Breast epithelium (tissue), 4 donors: ENCODE data around the gene WDR1. TPM values are rescaled to one million over a fixed set of nuclear protein-coding genes. Genes with fewer than 3 reads are reported as not detected.

ENCODE experiments used
- DNase-seq, 2 donors: peaks; one replicate each; pipeline ENCODE4 v3.0.0-alpha.2; 2019; ENCODE audit warnings: low spot score in 2 of 2
- H3K27ac ChIP-seq, 2 donors: fragments of 200-600 bp; sonication (generic) in 1 of 2; one replicate each; pipeline ENCODE4 v1.5.1; 2016 to 2019; ENCODE audit warnings: mild to moderate bottlenecking in 1 of 2
- H3K27me3 ChIP-seq, 2 donors: fragments of 200-600 bp; sonication (generic) in 1 of 2; one replicate each; pipeline versions ENCODE4 v1.5.1 to v1.6.0; 2017 to 2019; ENCODE audit warnings: control low read depth in 1 of 2, mild to moderate bottlenecking in 1 of 2
- H3K36me3 ChIP-seq: fragments of 200-600 bp; one replicate; pipeline ENCODE4 v1.5.1; 2019
- H3K4me1 ChIP-seq, 2 donors: fragments of 200-600 bp; sonication (generic); one replicate each; pipeline ENCODE4 v1.5.1; 2016 to 2019; ENCODE audit warnings: control low read depth in 1 of 2
- H3K4me3 ChIP-seq, 3 donors: fragments of 200-600 bp; sonication (generic); 1 replicate in 2 of 3; 2 replicates in 1 of 3; pipeline ENCODE4 v1.5.1; 2016 to 2019; ENCODE audit warnings: mild to moderate bottlenecking in 3 of 3, moderate library complexity in 2 of 3
- H3K9me3 ChIP-seq, 2 donors: fragments of 200-600 bp; sonication (generic) in 1 of 2; one replicate each; pipeline ENCODE4 v1.5.1; 2016 to 2019; ENCODE audit warnings: control low read depth in 1 of 2
- POLR2A ChIP-seq: fragments of 450-650 bp; IDR thresholded peaks from one replicate; pipeline ENCODE4 v1.6.1; 2016; ENCODE audit warnings: antibody characterized with exemption, mild to moderate bottlenecking, moderate library complexity
- POLR2AphosphoS5 ChIP-seq, 3 donors: sonication (generic); formaldehyde crosslinking; IDR thresholded peaks; one replicate each; pipeline ENCODE4 v1.6.1; 2017; ENCODE audit warnings: antibody characterized with exemption in 3 of 3
- intact Hi-C: fragments of 100-400 bp; cut with DNase I; formaldehyde crosslinking; loops from one replicate; pipeline ENCODE4 v1.15.1; 2023; ENCODE audit warnings: low total_unique reads
- total RNA-seq, 3 donors: library from RNA; depleted of rRNA; stranded (reverse); fragments of >200 nt; gene quantifications; one replicate each; pipeline ENCODE4 v1.1.0, GENCODE V29; 2016
- TF ChIP-seq, protein P1 (sequence below), 3 donors: fragments of 450-650 bp; IDR thresholded peaks; one replicate each; pipeline ENCODE4 v1.5.1; 2016 to 2017; ENCODE audit warnings: antibody characterized with exemption in 3 of 3, mild to moderate bottlenecking in 3 of 3, moderate library complexity in 3 of 3

The WDR1 gene
- total RNA-seq, 3 donors from 2014 or later: 93.9 to 142 (median 127) TPM

DNA sequence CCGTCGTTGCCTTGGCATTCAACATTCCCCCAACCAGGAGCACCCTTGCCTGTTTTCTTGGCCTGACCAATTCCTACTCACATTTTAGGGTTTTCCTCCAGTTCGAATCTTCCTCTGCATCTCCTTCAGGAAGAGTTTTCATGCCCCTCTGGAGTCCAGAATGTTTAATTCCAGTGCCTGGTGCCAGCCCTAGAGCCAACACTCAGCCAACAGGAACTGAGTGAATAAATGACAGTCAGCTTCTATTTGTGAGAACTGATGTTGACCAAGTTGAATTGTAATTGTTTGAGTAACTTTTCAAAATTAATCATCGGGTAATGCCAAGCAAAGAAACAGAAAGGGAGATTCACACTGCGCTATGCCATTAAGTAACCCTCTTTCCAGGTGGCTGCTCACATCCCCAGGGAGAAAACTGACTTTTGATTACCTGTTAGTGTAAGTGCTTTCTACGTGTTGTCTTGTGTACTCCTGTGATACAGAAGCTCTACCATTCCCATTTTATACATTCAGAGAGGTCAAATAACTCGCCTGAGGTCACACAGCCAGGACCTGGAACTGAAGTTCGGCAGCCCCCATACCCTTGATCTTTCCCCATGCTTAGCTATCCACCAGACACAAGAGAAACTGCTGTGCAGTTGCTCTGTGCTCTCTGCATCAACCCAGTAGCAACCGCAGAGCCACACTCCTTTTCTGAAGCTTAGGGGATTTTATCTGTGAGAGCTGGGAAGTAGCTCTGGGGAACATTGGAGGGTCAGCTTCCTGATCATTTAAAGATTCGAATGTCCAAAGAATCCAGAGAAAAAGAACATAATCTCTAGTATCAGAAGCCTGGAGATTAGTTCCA lies 76.3 kb downstream of the WDR1 start:
- DNase-seq: no peak
- Histone ChIP-seq H3K27me3 (no peaks in the 10 kb centered on the region), H3K9me3 (peaks cover 0 to 5% of the 10 kb centered on the region in 2 donors), H3K36me3 (no peaks in the 10 kb centered on the region), H3K27ac (no peak overlapping the region), H3K4me3 (no peak overlapping the region), H3K4me1 (no peaks in the 10 kb centered on the region)
- TF ChIP-seq POLR2AphosphoS5 (IDR thresholded peaks at IDR 0.05): no peak
- TF ChIP-seq, protein P1, sequence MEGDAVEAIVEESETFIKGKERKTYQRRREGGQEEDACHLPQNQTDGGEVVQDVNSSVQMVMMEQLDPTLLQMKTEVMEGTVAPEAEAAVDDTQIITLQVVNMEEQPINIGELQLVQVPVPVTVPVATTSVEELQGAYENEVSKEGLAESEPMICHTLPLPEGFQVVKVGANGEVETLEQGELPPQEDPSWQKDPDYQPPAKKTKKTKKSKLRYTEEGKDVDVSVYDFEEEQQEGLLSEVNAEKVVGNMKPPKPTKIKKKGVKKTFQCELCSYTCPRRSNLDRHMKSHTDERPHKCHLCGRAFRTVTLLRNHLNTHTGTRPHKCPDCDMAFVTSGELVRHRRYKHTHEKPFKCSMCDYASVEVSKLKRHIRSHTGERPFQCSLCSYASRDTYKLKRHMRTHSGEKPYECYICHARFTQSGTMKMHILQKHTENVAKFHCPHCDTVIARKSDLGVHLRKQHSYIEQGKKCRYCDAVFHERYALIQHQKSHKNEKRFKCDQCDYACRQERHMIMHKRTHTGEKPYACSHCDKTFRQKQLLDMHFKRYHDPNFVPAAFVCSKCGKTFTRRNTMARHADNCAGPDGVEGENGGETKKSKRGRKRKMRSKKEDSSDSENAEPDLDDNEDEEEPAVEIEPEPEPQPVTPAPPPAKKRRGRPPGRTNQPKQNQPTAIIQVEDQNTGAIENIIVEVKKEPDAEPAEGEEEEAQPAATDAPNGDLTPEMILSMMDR (IDR thresholded peaks at IDR 0.05): no peak
- no peak for TF ChIP-seq POLR2A
- intact Hi-C loops: loop anchor here (5.0 kb wide), 1 partner anchor 1158 kb away; no protein-coding TSS in a partner anchor

DNA sequence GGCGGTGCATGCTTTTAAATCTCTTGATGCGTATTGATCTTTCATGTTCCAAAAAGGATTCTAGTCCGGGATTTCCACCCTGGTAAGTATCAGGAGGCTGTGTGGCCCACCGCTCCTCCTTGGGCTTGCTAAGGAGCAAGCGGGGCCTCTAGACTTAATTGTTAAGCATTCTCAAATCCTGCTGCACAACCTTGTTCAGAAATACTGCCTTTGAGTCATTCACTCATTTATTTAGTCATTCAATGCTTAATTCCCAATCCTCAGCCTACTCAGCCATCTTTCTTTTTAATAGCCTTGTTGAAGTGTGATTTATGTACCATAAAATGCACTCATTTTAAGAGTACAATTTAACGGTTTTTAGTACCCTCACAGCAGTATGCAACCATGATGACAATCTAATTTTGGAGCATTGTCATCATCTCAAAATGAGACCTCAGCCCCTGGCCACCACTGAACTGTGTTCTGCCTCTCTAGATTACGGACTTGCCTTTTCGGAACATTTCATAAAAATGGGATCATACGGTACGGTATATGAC lies 79.7 kb downstream of the WDR1 start:
- H3K4me3 ChIP-seq: no peak overlapping the region
- no peaks in the 10 kb centered on the region for H3K9me3 ChIP-seq
- TF ChIP-seq, protein P1 (IDR thresholded peaks at IDR 0.05): no peak
- TF ChIP-seq POLR2A: no peak
- TF ChIP-seq POLR2AphosphoS5 (IDR thresholded peaks at IDR 0.05): no peak
- no peaks in the 10 kb centered on the region for H3K27me3 ChIP-seq
- peaks cover 5 to 14% of the 10 kb centered on the region in 2 donors for H3K4me1 ChIP-seq
- no peak for DNase-seq
- no peak overlapping the region for H3K27ac ChIP-seq
- intact Hi-C loops: no loop called here
- no peaks in the 10 kb centered on the region for H3K36me3 ChIP-seq

DNA sequence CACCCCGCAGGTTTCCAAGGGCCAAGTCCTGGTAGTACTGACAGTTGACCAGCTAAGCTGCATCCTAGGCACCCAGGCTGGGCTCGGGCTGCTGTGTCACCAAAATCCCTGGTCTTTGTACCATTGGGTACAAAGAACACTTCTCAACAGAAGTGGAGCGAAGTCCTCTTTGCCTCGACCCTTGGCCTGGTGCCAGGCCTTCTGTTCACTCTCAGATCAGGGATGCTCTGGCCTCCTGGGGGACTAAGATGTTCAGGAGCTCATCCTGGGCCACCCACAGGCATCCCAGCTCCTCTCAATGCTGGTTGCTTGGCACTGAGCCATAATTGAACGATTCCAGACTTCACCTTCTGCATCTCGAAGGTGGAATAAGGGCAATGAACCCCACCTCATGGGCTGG lies 81.5 kb downstream of the WDR1 start:
- Histone ChIP-seq H3K9me3 (no peaks in the 10 kb centered on the region), H3K27ac (no peak overlapping the region)
- TF ChIP-seq, protein P1 (IDR thresholded peaks at IDR 0.05): no peak
- TF ChIP-seq POLR2AphosphoS5 (IDR thresholded peaks at IDR 0.05) (no peak), POLR2A (no peak)

DNA sequence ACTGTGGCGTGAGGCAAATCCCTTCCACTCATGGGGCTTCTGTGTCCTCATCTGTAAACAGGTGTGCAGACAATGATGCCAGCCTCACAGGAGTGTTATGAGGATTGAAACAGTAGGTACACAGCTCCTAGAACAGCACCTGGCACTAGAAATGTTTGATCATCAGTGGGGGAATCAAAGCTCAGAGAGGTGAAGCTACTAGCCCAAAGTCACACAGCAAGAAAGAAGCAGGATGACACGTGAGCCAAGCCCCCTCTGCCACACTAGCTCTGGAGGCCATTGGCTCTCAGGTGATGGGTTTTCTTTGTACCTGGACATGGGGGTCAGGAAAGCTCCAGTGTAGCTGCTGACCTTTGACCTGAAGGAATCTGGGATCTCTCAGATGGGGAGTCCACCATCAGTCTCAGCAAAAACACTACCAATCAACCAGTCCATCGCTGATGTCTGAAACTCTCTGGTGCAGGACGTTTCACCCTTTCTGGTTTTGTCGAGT lies 81.9 kb downstream of the WDR1 start:
- Histone ChIP-seq H3K27me3 (no peaks in the 10 kb centered on the region), H3K4me3 (no peak overlapping the region), H3K4me1 (peaks cover 5 to 14% of the 10 kb centered on the region in 2 donors), H3K36me3 (no peaks in the 10 kb centered on the region), H3K9me3 (no peaks in the 10 kb centered on the region), H3K27ac (no peak overlapping the region)
- DNase-seq: no peak
- TF ChIP-seq POLR2A (no peak), POLR2AphosphoS5 (IDR thresholded peaks at IDR 0.05) (no peak)
- intact Hi-C loops: no loop called here

More for the DNA sequence above, 81.5 kb downstream of the WDR1 start:
- no peak overlapping the region for H3K4me3 ChIP-seq
- H3K36me3 ChIP-seq: no peaks in the 10 kb centered on the region
- no peaks in the 10 kb centered on the region for H3K27me3 ChIP-seq
- intact Hi-C loops: no loop called here
- DNase-seq: no peak
- H3K4me1 ChIP-seq: peaks cover 5 to 14% of the 10 kb centered on the region in 2 donors

DNA sequence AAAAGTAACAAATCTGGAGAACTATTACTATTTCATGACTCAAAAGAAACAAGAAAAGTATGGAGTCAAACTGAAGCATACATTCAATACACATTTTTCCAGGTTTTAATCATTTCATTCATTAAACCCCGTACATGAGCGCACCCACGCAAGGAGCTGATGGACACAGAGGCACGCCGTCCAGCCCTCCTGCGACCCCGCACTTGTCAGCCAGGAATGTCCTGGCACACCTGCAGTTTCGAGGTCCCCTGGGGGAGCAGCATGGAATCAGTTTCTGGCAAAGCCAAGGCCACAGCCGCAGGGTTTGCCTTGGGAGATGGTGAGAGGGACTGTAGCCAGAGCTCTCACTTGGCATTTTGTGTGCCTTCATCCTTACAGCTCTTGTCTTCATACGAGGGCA lies 82.5 kb downstream of the WDR1 start:
- Histone ChIP-seq H3K4me3 (no peak overlapping the region), H3K36me3 (no peaks in the 10 kb centered on the region), H3K27me3 (no peaks in the 10 kb centered on the region), H3K27ac (no peak overlapping the region), H3K9me3 (no peaks in the 10 kb centered on the region), H3K4me1 (peaks cover 5 to 14% of the 10 kb centered on the region in 2 donors)
- TF ChIP-seq, protein P1 (IDR thresholded peaks at IDR 0.05): no peak
- TF ChIP-seq POLR2A: no peak
- TF ChIP-seq POLR2AphosphoS5 (IDR thresholded peaks at IDR 0.05): no peak
- no peak for DNase-seq
- intact Hi-C loops: no loop called here
